ENCODE measurements around the gene EIF2B2.

The EIF2B2 gene

GRCh38 chr14:75046275-75046674, 43.6 kb downstream of the EIF2B2 start:
- DNase-seq = no peak

- DNase-seq = no peak
These were observed 44.2 kb downstream of the EIF2B2 start for GRCh38 chr14:75046899-75047298.

DNA sequence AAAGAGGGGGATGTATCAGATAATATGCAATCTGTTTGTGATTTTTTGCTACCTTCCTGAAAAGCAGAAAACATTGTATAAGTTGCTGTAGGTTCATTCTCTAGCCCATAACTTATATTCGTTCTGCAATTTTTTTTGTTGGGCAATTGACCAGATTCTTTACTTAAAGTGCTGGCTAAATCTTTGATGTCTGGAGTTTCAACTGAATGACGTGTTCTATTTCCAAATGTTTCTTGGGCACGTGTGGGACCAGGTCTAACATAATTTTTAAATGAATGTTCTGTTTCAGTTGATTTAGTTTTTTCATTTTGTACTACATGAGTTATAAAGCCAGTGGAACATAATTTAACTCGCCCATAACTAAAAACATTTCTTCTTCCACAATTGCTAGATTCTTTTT, 44.8 kb downstream of the EIF2B2 start:
- no peak for DNase-seq

DNA sequence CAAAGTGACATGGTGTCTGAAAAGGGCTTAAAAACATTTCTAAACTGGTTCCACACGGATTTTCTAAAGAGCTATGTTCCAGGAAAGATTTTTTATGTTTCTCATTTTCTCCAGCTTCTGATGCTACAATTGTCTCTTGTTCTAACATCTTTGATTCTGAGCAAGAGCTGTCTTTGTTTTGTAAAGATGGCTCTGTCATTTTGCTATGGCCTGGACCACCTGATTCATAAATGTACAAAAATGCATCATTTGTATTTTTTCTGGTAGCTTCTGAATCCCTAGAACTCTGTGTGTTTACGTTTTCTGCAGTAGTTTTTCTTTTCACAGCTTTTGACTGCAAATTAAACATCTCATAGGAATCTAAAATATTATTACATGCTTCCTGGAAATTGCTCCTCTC, 45.4 kb downstream of the EIF2B2 start:
- DNase-seq = no peak

- DNase-seq = no peak
These were observed 46.4 kb downstream of the EIF2B2 start for GRCh38 chr14:75049136-75049535.

- DNase-seq = no peak
These were observed 47.0 kb downstream of the EIF2B2 start for GRCh38 chr14:75049731-75050201.

DNA sequence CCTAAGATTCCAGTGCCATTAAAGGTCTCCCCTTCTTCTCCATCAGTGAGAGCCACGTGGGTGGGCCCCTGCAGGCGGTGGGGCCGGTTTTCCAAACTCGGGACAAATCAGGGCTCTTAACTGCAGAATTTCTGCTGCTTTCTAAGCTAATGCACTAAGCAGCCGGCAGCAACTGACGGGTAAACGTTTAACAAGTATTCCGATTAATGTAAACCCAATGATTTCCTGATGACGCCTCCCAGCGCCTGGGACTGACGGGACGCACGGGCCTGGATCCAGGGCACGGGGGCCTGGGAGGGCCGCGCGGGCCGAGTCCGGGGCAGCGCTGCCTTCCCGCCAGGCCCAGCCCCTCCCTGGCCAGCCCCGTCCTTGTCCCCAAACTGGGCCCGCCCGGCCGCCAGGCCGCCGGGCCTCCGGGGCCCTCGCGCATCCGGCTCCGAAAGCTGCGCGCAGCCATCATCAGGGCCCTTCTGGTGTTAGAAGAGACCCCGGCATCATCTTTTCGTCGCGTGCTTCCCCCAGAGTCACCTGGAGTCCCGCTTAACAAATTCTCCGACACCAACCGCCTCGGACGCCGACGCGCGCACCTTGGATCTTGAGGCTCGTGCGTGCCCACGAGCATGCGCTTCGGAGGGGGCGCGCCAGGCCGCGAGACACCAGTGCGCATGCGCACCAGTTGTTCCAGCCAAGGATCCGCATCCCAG, 48.3 kb downstream of the EIF2B2 start, which contains the start of gene MLH3:
Gene MLH3 (minus strand): TSS at position 616 of the 704 bp plus-strand sequence. CDS start 1,812 bp downstream, outside the sequence.
- peak; percentile 87 for DNase-seq

- no peak for DNase-seq
These were observed 48.8 kb downstream of the EIF2B2 start for GRCh38 chr14:75051556-75051899.

DNA sequence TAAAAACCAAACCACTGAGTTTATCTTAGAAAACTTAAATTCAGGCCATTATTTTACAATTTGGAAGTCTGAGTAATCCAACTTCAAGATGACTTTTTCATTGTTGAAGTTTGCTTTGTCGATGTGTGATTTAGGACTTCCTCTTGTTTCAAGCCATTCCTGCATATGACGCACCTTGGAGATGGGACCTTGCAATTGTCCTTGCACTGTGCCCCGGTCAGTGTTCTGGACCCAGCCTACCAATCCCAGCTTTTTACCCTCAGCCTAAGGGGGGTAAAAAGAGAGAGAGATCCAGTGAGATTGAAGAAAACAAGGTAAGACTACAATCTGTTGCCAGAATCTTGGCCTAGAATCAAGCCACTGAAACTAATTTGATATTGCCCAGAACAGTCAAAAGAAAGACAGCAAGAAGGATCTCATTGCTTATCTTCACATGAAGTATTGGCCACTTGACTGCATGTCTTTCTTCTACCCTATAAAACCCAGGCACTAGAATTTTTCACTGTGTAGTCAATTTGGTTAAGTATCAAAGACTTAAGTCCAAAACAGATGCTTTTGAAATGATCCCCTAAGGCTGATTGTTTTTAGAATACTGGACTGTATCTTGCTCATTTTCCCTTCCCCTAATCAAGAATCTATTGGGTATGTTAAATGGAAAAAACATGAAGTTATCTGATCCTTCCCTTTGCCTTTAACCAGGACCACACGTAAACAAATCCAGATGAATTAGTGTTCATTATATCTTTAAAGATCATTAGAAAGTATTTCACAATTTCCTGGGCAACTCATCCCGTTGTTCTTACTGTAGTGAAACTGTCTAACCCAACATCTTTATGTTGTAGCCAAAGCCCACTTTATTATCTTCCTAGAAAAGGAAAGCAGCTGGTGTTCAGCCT, 50.9 kb downstream of the EIF2B2 start:
- no peak for DNase-seq

DNA sequence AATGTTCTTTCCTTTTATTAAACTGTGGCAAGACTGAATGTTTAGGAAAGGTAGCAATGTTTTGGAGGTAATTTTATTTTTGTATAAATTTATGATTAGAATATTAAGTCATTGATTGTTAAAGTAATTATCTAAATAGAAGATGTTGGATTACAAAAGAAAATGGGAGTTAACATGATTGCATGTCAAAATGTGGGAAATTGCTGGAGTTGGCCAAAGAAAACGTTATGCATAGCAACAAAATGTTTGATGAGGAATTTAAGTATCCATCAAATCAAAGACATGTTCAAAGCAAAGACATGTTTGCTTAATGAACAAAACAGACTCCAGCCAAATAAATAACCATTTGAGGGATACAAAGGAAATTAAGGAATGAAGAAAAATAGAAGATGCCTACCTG, 51.7 kb downstream of the EIF2B2 start:
- no peak for DNase-seq

GRCh38 chr14:75059642-75060041, 56.9 kb downstream of the EIF2B2 start:
- no peak for DNase-seq

DNA sequence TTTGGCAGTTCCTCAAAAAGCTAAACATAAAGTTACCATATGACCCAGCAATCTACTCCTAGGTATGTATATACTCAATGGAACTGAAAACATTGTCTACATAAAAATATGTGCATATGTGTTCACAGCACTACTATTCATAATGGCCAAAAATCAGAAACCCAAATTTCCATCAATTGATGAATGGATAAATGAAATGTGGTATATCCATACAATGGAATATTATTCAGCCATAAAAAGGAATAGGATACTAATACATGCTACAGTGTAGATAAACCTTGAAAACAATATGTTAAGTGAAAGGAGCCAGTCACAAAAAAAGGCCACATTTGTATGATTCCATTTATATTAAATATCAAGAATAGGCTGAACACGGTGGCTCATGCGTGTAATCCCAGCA, 57.7 kb downstream of the EIF2B2 start:
- no peak for DNase-seq

Measured in stimulated activated CD8-positive, alpha-beta memory T cell treated with anti-CD3 and anti-CD28 coated beads, Interleukin-4, amount 100 ng/mL, for 48 hours (primary cell).